Tibial nerve (tissue), 4 donors: ENCODE measurements around the gene TRAK1. TPM values are rescaled to one million over a fixed set of nuclear protein-coding genes. Genes with fewer than 3 reads are reported as not detected.

Experiments
- DNase-seq, 2 donors: peaks; one replicate each; pipeline ENCODE4 v3.0.0-alpha.2; 2019; ENCODE audit warnings: low spot score in 2 of 2
- H3K27ac ChIP-seq, 4 donors: fragments of 200-600 bp; sonication (generic) in 3 of 4; one replicate each; pipeline ENCODE4 v1.5.1; 2017 to 2019; ENCODE audit warnings: mild to moderate bottlenecking in 1 of 4
- H3K27me3 ChIP-seq, 2 donors: fragments of 200-600 bp; sonication (generic) in 1 of 2; one replicate each; pipeline versions ENCODE4 v1.5.1 to v1.6.0; 2017 to 2019
- H3K36me3 ChIP-seq, 3 donors: fragments of 200-600 bp; sonication (generic); one replicate each; pipeline ENCODE4 v1.5.1; 2018 to 2019
- H3K4me1 ChIP-seq, 4 donors: fragments of 200-600 bp; sonication (generic) in 3 of 4; one replicate each; pipeline ENCODE4 v1.5.1; 2017 to 2019
- H3K4me3 ChIP-seq, 4 donors: fragments of 200-600 bp; sonication (generic) in 3 of 4; one replicate each; pipeline ENCODE4 v1.5.1; 2017 to 2019; ENCODE audit warnings: mild to moderate bottlenecking in 1 of 4, moderate library complexity in 1 of 4
- H3K9me3 ChIP-seq, 4 donors: fragments of 200-600 bp; sonication (generic) in 3 of 4; one replicate each; pipeline ENCODE4 v1.5.1; 2017 to 2019
- EP300 ChIP-seq, 2 donors: sonication (generic); formaldehyde crosslinking; IDR thresholded peaks; one replicate each; pipeline ENCODE4 v1.6.1; 2017; ENCODE audit warnings: antibody characterized with exemption in 2 of 2, mild to moderate bottlenecking in 1 of 2
- POLR2A ChIP-seq, 2 donors: fragments of 450-650 bp; IDR thresholded peaks; one replicate each; pipeline ENCODE4 v1.6.1; 2017; ENCODE audit warnings: antibody characterized with exemption in 2 of 2, mild to moderate bottlenecking in 2 of 2, moderate library complexity in 2 of 2
- WGBS, 2 donors: methylation state at CpG; one replicate each; pipeline ENCODE4 v1.1.5; 2018; 5-methylcytosine and 5-hydroxymethylcytosine counted together
- total RNA-seq, 4 donors: library from RNA; depleted of rRNA; stranded (reverse); fragments of >200 nt; gene quantifications; one replicate each; pipeline ENCODE4 v1.1.0, GENCODE V29; 2016
- TF ChIP-seq, protein P1 (sequence below), 5 experiments: fragments of 200-600 bp in 3 of 5; fragments of 450-650 bp in 2 of 5; sonication (generic) in 3 of 5; IDR thresholded peaks; one replicate each; pipeline ENCODE4 v1.5.1; 2016 to 2019; ENCODE audit warnings: antibody characterized with exemption in 5 of 5, mild to moderate bottlenecking in 3 of 5, moderate library complexity in 2 of 5

The TRAK1 gene
- total RNA-seq, 4 donors from 2014 or later = 28.6 to 68.1 (median 35.5) TPM

DNA sequence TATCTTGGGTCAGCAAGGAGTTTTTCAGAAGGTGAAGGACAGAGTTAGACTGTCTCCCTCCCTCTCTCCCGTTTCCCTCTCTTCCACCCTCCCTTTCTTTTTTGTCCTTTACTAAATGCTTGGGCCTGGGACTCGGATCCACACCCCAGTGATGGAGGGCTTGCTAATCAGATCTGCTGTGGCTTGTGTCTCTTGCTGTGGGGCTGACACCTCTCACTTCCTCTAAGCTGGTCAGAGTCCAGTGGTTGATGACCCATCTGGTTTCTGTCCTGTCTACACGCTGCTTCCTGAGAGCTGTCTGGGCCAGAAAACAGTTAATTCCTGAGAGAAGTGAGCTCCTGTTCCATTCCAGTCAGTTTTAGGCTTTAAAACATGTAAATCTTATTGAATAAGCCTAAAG lies 849 bp downstream of the TRAK1 start:
- H3K36me3 ChIP-seq = peaks cover 0 to 17% (median 0%) of the 10 kb centered on the region in 3 donors
- H3K4me3 ChIP-seq = peak overlapping the region; percentile 24 to 46 (median 32)
- no peak for DNase-seq
- peak overlapping the region in 3 of 4 donors; percentile 22 to 88 (median 87) for H3K27ac ChIP-seq
- 69 to 70% methylated on average over 3 of the region's 3 CpGs for WGBS, 2 donors
- TF ChIP-seq, protein P1, sequence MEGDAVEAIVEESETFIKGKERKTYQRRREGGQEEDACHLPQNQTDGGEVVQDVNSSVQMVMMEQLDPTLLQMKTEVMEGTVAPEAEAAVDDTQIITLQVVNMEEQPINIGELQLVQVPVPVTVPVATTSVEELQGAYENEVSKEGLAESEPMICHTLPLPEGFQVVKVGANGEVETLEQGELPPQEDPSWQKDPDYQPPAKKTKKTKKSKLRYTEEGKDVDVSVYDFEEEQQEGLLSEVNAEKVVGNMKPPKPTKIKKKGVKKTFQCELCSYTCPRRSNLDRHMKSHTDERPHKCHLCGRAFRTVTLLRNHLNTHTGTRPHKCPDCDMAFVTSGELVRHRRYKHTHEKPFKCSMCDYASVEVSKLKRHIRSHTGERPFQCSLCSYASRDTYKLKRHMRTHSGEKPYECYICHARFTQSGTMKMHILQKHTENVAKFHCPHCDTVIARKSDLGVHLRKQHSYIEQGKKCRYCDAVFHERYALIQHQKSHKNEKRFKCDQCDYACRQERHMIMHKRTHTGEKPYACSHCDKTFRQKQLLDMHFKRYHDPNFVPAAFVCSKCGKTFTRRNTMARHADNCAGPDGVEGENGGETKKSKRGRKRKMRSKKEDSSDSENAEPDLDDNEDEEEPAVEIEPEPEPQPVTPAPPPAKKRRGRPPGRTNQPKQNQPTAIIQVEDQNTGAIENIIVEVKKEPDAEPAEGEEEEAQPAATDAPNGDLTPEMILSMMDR (IDR thresholded peaks at IDR 0.05) = no peak
- TF ChIP-seq EP300 (IDR thresholded peaks at IDR 0.05) = no peak
- TF ChIP-seq POLR2A (IDR thresholded peaks at IDR 0.05) = no peak
- H3K27me3 ChIP-seq = no peaks in the 10 kb centered on the region
- H3K9me3 ChIP-seq = no peaks in the 10 kb centered on the region
- peaks cover 0 to 48% (median 5%) of the 10 kb centered on the region in 4 donors for H3K4me1 ChIP-seq

DNA sequence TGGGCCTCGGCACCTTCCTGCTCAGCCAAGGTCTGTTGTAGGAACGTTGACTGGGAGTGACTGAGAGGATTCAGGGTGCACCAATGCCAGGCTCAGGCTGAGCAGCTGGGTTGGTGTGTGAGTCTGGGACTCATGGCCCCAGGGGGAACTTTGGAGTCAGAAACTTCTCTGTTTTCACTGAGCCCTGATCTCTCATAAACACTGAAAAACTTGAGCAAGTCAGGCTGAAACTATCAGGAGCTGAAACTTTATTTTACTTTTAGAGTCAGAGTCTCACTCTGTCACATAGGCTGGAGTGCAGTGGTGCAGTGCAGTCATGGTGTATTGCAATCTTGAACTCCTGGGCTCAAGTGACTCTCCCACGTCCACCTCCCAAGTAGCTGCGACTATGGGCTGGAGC lies 3.0 kb downstream of the TRAK1 start:
- 76 to 87% methylated on average over 4 of the region's 4 CpGs for WGBS, 2 donors
- H3K27me3 ChIP-seq = no peaks in the 10 kb centered on the region
- H3K27ac ChIP-seq = no peak overlapping the region
- no peak for DNase-seq
- no peaks in the 10 kb centered on the region for H3K9me3 ChIP-seq
- H3K4me1 ChIP-seq = peaks cover 0 to 69% (median 17%) of the 10 kb centered on the region in 4 donors
- no peaks in the 10 kb centered on the region for H3K36me3 ChIP-seq
- H3K4me3 ChIP-seq = no peak overlapping the region
- TF ChIP-seq, protein P1 (IDR thresholded peaks at IDR 0.05) = no peak
- TF ChIP-seq POLR2A (IDR thresholded peaks at IDR 0.05) (no peak), EP300 (IDR thresholded peaks at IDR 0.05) (no peak)

DNA sequence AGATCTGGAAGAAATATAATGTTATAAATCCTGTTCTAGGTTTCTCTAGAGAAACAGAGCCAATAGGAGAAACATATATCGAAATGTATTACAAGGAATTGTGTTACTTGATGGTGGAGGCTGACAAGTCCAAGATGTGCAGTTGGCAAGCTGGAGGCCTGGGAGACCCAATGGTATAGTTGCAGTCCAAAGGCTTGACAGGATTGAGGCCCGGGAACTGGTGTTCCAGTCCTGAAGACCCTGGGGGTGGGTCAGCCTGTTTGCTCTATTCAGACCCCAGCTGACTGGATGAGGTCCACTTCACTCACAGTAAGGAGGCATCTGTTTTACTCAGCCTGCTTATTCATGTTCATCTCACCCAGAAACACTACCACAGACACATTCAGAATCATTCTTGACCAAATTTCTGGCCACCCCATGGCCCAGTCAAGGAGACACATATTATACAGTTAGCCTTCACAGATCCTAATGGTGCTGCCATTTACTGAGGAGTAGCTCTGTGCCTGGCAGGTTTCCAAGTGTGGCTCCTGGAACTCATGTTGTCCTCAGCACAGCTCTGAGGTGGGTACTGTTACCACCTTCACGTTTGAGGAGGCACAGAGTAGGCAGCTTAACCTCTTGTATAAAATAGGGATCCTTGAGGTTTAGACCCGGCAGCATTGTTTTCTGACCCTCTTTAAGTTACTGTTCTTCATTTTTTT lies 3.7 kb downstream of the TRAK1 start:
- Histone ChIP-seq H3K36me3 (no peaks in the 10 kb centered on the region), H3K4me1 (peaks cover 0 to 75% (median 21%) of the 10 kb centered on the region in 4 donors), H3K4me3 (no peak overlapping the region), H3K9me3 (no peaks in the 10 kb centered on the region), H3K27me3 (no peaks in the 10 kb centered on the region), H3K27ac (no peak overlapping the region)
- no peak for DNase-seq
- 86% methylated on average over 4 of the region's 4 CpGs for WGBS, 2 donors
- TF ChIP-seq, protein P1 (IDR thresholded peaks at IDR 0.05) = no peak
- no peak for TF ChIP-seq POLR2A (IDR thresholded peaks at IDR 0.05)
- TF ChIP-seq EP300 (IDR thresholded peaks at IDR 0.05) = no peak

DNA sequence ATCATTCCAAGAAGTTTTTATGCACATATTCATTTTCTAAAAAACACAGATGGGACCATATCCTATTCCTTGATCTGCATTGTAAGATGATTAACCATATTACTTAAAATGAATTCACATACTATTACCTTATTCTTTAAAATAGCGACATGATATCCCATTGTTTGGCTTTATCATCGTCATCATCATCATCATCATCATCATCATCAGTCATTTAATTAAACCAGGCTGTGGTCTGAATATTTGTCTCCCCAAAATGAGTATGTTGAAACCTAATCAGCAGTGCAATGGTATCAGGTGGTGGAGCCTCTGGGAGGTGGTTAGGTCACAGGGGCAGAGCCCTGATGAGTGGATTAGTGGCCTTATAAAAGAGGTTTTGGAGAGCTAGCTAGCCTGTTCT lies 4.4 kb downstream of the TRAK1 start:
- no peaks in the 10 kb centered on the region for H3K36me3 ChIP-seq
- no peaks in the 10 kb centered on the region for H3K9me3 ChIP-seq
- no peak for DNase-seq
- H3K4me1 ChIP-seq = peaks cover 0 to 77% (median 21%) of the 10 kb centered on the region in 4 donors
- WGBS, 2 donors = 84 to 94% methylated on average over 2 of the region's 2 CpGs
- no peak for TF ChIP-seq EP300 (IDR thresholded peaks at IDR 0.05)
- TF ChIP-seq POLR2A (IDR thresholded peaks at IDR 0.05) = no peak
- TF ChIP-seq, protein P1 (IDR thresholded peaks at IDR 0.05) = no peak
- H3K27me3 ChIP-seq = no peaks in the 10 kb centered on the region
- peak overlapping the region in 2 of 4 donors; percentile 14 to 16 for H3K27ac ChIP-seq
- H3K4me3 ChIP-seq = no peak overlapping the region

DNA sequence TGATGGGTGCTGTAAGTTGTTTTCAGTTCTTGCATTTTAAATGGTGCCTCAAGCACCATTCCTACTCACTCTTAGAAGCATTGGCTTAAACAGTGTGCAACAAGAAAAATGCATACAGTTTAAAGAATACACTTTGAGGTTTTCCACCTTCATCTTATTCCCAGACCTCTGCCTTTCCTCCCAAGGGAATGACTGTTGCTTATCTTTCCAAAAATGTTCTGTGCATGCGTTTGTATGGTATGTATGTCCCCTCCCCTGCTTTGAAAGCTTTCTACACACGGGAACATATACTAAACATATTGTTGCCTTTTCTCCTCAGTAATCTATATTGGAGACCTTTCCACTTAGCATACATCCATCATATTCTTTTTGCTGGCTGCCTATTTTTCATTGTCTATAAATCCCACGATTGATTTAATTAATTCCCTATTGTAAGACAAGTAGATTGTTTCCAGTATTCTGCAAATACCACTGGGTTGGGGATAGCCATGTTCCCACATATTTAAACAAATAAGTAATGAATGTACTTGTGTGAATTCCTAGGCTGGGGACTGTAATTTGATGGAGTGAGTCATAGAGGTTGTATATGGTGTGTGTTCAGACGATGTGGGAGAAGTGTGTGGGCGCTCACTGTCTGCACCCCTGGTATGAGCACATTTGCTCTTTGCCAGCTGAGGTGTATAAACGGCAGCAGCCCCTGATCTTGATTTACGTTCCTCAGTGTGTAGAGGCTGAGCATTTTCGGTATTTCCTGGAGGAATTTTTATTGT lies 5.8 kb downstream of the TRAK1 start:
- no peak for DNase-seq
- no peaks in the 10 kb centered on the region for H3K9me3 ChIP-seq
- TF ChIP-seq EP300 (IDR thresholded peaks at IDR 0.05) = no peak
- no peak for TF ChIP-seq POLR2A (IDR thresholded peaks at IDR 0.05)
- TF ChIP-seq, protein P1 (IDR thresholded peaks at IDR 0.05) = no peak
- H3K4me1 ChIP-seq = peaks cover 2 to 77% (median 26%) of the 10 kb centered on the region in 4 donors
- H3K36me3 ChIP-seq = no peaks in the 10 kb centered on the region
- H3K4me3 ChIP-seq = no peak overlapping the region
- peak overlapping the region in 2 of 4 donors; percentile 5 to 79 for H3K27ac ChIP-seq
- 28 to 30% methylated on average over 8 of the region's 8 CpGs for WGBS, 2 donors
- H3K27me3 ChIP-seq = no peaks in the 10 kb centered on the region
